ENCODE results near the gene CAMKK2.
A peak's percentile ranks its signal among the peaks of the same experiment; 100 is the strongest.
"Not testable (repeated sequence)": the region's sequence is repeated elsewhere in the genome, so short reads cannot be mapped to it uniquely, and the experiment has no call there.

Gene CAMKK2

GRCh38 chr12:121298411-121298810, 1.9 kb upstream of the CAMKK2 start:
- not testable (repeated sequence) for DNase-seq (ENCODE audit: low spot score)

- no peak for DNase-seq (ENCODE audit: low spot score)
Observed at GRCh38 chr12:121297435-121297991, 1.0 kb upstream of the CAMKK2 start.

GRCh38 chr12:121295746-121296617, 527 bp downstream of the CAMKK2 start:
- DNase-seq (ENCODE audit: low spot score): peak; percentile 54

GRCh38 chr12:121295116-121295745, 1.3 kb downstream of the CAMKK2 start:
- peak; percentile 64 for DNase-seq (ENCODE audit: low spot score)

GRCh38 chr12:121294151-121294889, 2.2 kb downstream of the CAMKK2 start:
- no peak for DNase-seq (ENCODE audit: low spot score)

GRCh38 chr12:121293603-121294002, 2.9 kb downstream of the CAMKK2 start:
- no peak for DNase-seq (ENCODE audit: low spot score)

- no peak for DNase-seq (ENCODE audit: low spot score)
Observed at GRCh38 chr12:121290410-121290809, 6.1 kb downstream of the CAMKK2 start.

GRCh38 chr12:121289962-121290361, 6.5 kb downstream of the CAMKK2 start:
- no peak for DNase-seq (ENCODE audit: low spot score)

GRCh38 chr12:121288986-121289385, 7.5 kb downstream of the CAMKK2 start:
- DNase-seq (ENCODE audit: low spot score): no peak

- no peak for DNase-seq (ENCODE audit: low spot score)
Observed at GRCh38 chr12:121288158-121288845, 8.2 kb downstream of the CAMKK2 start.

- peak; percentile 48 for DNase-seq (ENCODE audit: low spot score)
Observed at GRCh38 chr12:121287267-121287954, 9.1 kb downstream of the CAMKK2 start.

- no peak for DNase-seq (ENCODE audit: low spot score)
Observed at GRCh38 chr12:121285856-121286255, 10.7 kb downstream of the CAMKK2 start.

GRCh38 chr12:121284551-121285390, 11.7 kb downstream of the CAMKK2 start:
- DNase-seq (ENCODE audit: low spot score): no peak

GRCh38 chr12:121283841-121284240, 12.7 kb downstream of the CAMKK2 start:
- DNase-seq (ENCODE audit: low spot score): no peak

- DNase-seq (ENCODE audit: low spot score): no peak
Observed at GRCh38 chr12:121283388-121283787, 13.1 kb downstream of the CAMKK2 start.

- not testable (repeated sequence) for DNase-seq (ENCODE audit: low spot score)
Observed at GRCh38 chr12:121282910-121283309, 13.6 kb downstream of the CAMKK2 start.

- no peak for DNase-seq (ENCODE audit: low spot score)
Observed at GRCh38 chr12:121282072-121282742, 14.3 kb downstream of the CAMKK2 start.

GRCh38 chr12:121281116-121281515, 15.4 kb downstream of the CAMKK2 start:
- DNase-seq (ENCODE audit: low spot score): not testable (repeated sequence)

- DNase-seq (ENCODE audit: low spot score): not testable (repeated sequence)
Observed at GRCh38 chr12:121280531-121280930, 16.0 kb downstream of the CAMKK2 start.

GRCh38 chr12:121279507-121279915, 17.0 kb downstream of the CAMKK2 start:
- no peak for DNase-seq (ENCODE audit: low spot score)
